ENCODE measurements around the gene NECTIN3. TPM values are rescaled to one million over a fixed set of nuclear protein-coding genes. Genes with fewer than 3 reads are reported as not detected.

Gene NECTIN3
- total and polyA plus RNA-seq, 4 donors = 9.0 to 31.8 (median 15.3) TPM

- peak overlapping the region; percentile 57 to 76 for H3K27ac ChIP-seq (ENCODE audit: low read depth in 1 of 2, low read length in 2 of 2)
- H3K36me3 ChIP-seq (ENCODE audit: control insufficient read depth in 4 of 4, insufficient read depth in 3 of 4, low read depth in 1 of 4, low read length in 3 of 4) = no peaks in the 10 kb centered on the region
- H3K9ac ChIP-seq (ENCODE audit: low read depth in 1 of 2, low read length in 2 of 2) = no peak overlapping the region
- peaks cover 2 to 16% (median 9%) of the 10 kb centered on the region in 4 donors for H3K4me1 ChIP-seq (ENCODE audit: control insufficient read depth in 4 of 4, insufficient read depth in 4 of 4, low read length in 3 of 4)
- no peaks in the 10 kb centered on the region for H3K27me3 ChIP-seq (ENCODE audit: control insufficient read depth in 4 of 4, insufficient read depth in 4 of 4, low read length in 3 of 4)
- H3K9me3 ChIP-seq (ENCODE audit: control insufficient read depth in 4 of 4, low read length in 3 of 4) = no peaks in the 10 kb centered on the region
- 63% methylated on average over 1 of the region's 1 CpG for WGBS
- TF ChIP-seq YY1 (IDR thresholded peaks at IDR 0.05) (peak; percentile 63), MAX (IDR thresholded peaks at IDR 0.05) (peak; percentile 38), RAD21 (IDR thresholded peaks at IDR 0.05) (peak; percentile 11 to 21), HNF4A (conservative IDR thresholded peaks at IDR 0.05) (peak; percentile 33 to 54), EGR1 (IDR thresholded peaks at IDR 0.05; ENCODE audit: low read depth in 2 of 2) (peak in 1 of 2 donors; percentile 16), SP1 (IDR thresholded peaks at IDR 0.05) (peak; percentile 62), GABPA (IDR thresholded peaks at IDR 0.05 in 1 of 2, conservative IDR thresholded peaks at IDR 0.05 in 1 of 2) (no peak), RXRA (IDR thresholded peaks at IDR 0.05) (peak; percentile 8 to 41), CTCF (IDR thresholded peaks at IDR 0.05; ENCODE audit: low read depth, low read length, missing input control) (no peak), JUND (IDR thresholded peaks at IDR 0.05) (peak in 1 of 2 donors; percentile 14), ZBTB33 (IDR thresholded peaks at IDR 0.05) (no peak)
- no peak for DNase-seq (ENCODE audit: low spot score)
- no peak overlapping the region for H3K4me3 ChIP-seq (ENCODE audit: low read depth in 1 of 3, low read length in 3 of 3)
Observed at GRCh38 chr3:111047812-111048435, 23.7 kb upstream of the NECTIN3 start.

- TF ChIP-seq CTCF (IDR thresholded peaks at IDR 0.05; ENCODE audit: low read depth, low read length, missing input control) = no peak
- no peak for TF ChIP-seq TAF1 (conservative IDR thresholded peaks at IDR 0.05)
- TF ChIP-seq FOXA1 (IDR thresholded peaks at IDR 0.05) = no peak
- no peak for TF ChIP-seq HNF4A (conservative IDR thresholded peaks at IDR 0.05)
- TF ChIP-seq REST (IDR thresholded peaks at IDR 0.05) = no peak
- no peak for TF ChIP-seq GABPA (IDR thresholded peaks at IDR 0.05 in 1 of 2, conservative IDR thresholded peaks at IDR 0.05 in 1 of 2)
- no peak for TF ChIP-seq ZBTB33 (IDR thresholded peaks at IDR 0.05)
- no peak for TF ChIP-seq RXRA (IDR thresholded peaks at IDR 0.05)
- TF ChIP-seq FOXA2 (IDR thresholded peaks at IDR 0.05) = no peak
- TF ChIP-seq EGR1 (IDR thresholded peaks at IDR 0.05; ENCODE audit: low read depth in 2 of 2) = no peak
- TF ChIP-seq NR2F2 (IDR thresholded peaks at IDR 0.05) = no peak
- TF ChIP-seq JUND (IDR thresholded peaks at IDR 0.05) = no peak
- no peak for TF ChIP-seq SP1 (IDR thresholded peaks at IDR 0.05)
- no peak for TF ChIP-seq YY1 (IDR thresholded peaks at IDR 0.05)
- no peak for TF ChIP-seq ATF3 (IDR thresholded peaks at IDR 0.05)
- TF ChIP-seq HNF4G (IDR thresholded peaks at IDR 0.05) = no peak
- H3K9me3 ChIP-seq (ENCODE audit: control insufficient read depth in 4 of 4, low read length in 3 of 4) = no peaks in the 10 kb centered on the region
- DNase-seq (ENCODE audit: low spot score) = no peak
- no peak overlapping the region for H3K4me3 ChIP-seq (ENCODE audit: low read depth in 1 of 3, low read length in 3 of 3)
- H3K36me3 ChIP-seq (ENCODE audit: control insufficient read depth in 4 of 4, insufficient read depth in 3 of 4, low read depth in 1 of 4, low read length in 3 of 4) = no peaks in the 10 kb centered on the region
- H3K27ac ChIP-seq (ENCODE audit: low read depth in 1 of 2, low read length in 2 of 2) = no peak overlapping the region
- peaks cover 2 to 16% (median 9%) of the 10 kb centered on the region in 4 donors for H3K4me1 ChIP-seq (ENCODE audit: control insufficient read depth in 4 of 4, insufficient read depth in 4 of 4, low read length in 3 of 4)
- H3K9ac ChIP-seq (ENCODE audit: low read depth in 1 of 2, low read length in 2 of 2) = no peak overlapping the region
- no peaks in the 10 kb centered on the region for H3K27me3 ChIP-seq (ENCODE audit: control insufficient read depth in 4 of 4, insufficient read depth in 4 of 4, low read length in 3 of 4)
Observed at GRCh38 chr3:111051354-111051753, 20.3 kb upstream of the NECTIN3 start.

All from liver (tissue), 9 donors.